DMS 273 (cell line): ENCODE data around the gene TBC1D10B.

Experiments
- DNase-seq: peaks from one replicate; lab custom pipeline; 2025; ENCODE audit not compliant: unreplicated experiment; lab: John Stamatoyannopoulos, UW

TBC1D10B gene

DNA sequence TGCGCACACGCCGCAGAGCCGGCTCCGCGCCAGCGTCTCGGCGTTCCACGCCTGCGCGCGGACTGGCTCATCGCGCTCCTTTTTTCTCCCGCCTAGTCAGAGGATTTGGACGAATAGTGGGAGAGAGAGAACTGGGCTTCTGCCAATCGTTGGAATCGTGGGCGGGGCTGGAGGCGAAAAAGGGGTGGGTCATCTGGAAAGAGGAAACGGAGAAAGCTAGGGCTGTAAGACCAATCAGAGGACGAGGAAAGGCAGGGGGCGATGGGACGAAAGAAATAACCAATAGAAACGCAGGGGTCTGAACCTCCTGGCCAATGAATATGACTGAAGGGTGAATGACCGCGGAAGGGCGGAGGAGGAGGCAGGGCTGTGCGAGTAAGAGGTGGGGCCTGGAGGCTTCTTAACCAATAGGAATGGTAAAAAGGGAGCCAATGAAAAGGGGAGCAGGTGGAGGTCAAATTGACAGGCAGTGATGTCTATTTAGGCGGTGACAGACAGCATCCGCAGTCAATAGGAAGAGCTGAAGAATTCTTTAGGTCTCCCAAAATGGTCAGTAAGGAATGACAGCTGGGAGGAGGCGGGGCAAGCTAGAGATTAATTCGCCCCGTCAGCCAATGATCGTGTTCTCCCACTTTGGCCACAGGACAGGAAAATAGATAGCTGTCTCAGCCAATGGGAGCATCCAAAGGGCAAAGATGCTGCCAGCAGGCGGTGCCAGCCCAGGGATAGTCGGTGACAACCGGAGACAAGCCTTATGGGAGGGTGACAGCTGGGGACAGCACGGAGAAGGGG lies at the start of gene TBC1D10B:
TBC1D10B (minus strand) TSS at position 39 of the 792 bp plus-strand sequence. CDS start 311 bp downstream, outside the sequence.
- peak; percentile 100 for DNase-seq

DNA sequence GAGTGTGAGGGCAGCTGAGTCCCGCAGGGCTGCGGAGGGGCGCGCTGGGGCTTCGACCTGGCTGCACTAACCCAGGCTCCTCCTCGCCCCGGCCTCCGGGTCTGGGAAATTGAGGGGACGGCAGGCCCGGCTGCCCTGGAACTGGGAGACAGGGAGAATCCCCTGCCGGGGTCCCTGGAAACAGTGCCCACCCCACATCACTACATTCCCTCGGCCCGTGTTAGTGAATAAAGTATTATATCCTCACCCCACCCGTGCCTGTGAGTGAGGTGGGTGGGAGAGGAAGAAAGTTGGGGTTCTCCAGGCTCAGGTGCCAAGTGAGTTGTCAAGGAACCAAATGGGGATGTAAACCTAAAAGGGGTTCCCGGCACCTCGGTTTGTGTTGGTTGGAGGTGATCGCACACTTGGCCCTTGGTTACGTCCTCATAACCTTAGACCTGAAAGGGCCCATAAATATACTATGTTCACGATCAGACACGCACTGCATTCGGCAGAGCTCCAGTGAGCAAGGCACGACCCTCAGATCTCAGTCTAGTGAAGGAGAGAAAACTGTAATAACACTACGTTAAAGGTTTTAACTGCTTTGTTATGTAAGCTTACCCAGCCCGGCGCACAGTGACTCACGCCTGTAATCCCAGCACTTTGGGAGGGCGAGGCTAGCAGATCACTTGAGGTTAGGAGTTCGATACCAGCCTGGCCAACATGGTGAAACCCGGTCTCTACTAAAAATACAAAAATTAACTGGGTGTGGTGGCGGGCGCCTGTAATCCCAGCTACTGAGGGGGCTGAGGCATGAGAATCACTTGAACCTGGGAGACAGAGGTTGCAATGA lies 48.3 kb upstream of the TBC1D10B start:
- no peak for DNase-seq

GRCh38 chr16:30417529-30418349 lies 47.4 kb upstream of the TBC1D10B start:
- DNase-seq, result peak; percentile 99

DNA sequence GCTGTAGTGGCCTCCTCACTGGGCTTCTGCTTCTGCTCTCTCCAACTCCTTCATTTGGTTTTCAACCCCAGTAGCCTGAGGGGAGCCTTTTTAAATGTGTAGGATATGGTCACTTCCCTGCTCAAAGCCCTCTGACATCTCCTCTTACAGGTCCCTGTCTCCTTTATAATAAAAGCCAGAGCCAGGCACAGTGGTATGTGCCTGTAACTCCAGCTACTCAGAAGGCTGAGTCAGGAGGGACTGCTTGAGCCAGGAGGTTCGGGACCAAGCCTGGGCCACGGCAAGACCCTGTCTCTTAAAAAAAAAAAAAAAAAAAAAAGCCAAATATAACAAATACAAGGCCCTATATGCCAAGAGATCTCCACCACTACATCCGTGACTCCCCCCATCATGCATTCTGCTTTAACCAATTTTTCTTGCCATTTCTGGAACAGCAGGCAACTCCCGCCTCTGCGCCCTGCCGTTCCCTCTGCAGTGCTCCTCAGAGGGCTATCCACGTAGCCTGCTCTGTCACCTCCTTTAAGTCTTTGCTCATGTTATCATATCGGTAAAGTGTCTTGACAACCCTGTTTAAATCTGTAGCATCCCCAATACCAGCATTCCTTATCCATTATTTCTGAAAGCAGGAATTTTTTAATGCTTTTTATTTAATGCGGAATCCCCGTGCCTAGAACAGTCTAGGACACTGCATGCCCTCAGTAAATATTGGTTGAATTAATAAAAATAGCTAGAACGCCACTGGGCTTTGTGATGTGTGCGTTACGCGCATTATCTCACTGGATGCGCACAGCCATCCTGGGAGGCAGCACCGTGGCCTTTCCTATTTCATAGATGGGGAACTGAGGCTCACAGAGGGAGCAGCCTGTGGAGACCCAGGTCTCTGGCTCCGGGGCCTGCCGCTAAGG lies 46.6 kb upstream of the TBC1D10B start:
- DNase-seq, result no peak

GRCh38 chr16:30416047-30416603 lies 45.8 kb upstream of the TBC1D10B start:
- no peak for DNase-seq

DNA sequence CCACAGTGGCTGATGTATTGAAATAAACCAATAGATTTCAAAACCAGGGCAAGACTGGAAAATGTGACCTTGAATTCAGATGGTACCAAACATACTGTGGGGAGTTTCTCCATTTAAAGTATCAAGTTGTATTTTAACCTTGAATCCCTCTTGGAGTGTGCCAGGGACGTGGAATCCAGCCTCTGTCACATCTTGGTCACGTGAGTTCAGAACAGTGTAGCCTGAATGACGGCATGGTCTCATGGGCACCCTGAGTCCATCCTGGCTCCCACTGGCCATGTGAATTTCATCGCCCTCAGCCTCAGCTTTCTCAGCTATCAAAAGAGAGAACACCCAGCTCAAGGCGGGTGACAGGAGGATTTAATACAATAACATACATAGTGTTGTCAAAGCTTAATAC lies 43.9 kb upstream of the TBC1D10B start:
- no peak for DNase-seq

GRCh38 chr16:30413112-30413806 lies 43.0 kb upstream of the TBC1D10B start:
- DNase-seq, result no peak

- DNase-seq, result peak; percentile 96
Observed at GRCh38 chr16:30409125-30410060, 39.1 kb upstream of the TBC1D10B start.

- peak; percentile 73 for DNase-seq
Observed at GRCh38 chr16:30407804-30408534, 37.7 kb upstream of the TBC1D10B start.

DNA sequence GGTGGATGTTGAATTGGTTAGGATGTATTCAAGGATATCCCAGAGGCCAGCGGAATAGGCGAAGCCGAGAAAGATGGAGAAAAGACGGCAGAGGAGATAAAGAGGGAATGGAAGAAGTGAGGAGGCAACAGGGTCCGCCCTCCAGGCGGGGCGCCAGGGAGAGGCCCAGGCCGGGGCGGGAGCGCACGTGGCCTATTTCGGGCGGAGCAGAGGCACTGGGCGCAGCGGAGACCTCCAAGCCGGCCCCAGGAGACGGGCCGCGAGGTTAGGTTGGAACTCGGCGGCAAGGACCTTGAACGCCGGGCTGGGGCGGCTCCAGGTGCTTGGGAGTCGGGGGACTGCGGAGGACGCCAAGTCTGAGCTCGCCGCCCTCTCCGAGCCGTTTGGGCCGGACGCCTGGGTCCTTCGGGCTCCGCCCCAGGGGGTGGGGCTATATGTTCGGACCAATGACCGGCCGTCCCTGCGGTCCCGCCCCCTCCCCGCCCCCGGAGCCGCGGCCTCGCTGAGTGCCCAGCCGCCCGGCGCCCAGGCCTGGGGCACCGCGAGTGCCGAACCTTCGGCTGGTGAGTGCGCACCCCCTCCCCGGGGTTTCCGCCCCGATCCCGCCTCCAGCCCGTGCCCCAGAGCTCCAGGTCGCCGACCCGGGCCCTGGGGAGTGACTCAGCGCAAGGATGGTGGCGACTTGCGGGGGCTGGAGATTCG lies 37.0 kb upstream of the TBC1D10B start, which contains the start of gene ZNF771:
ZNF771 (plus strand) TSS at position 505 of the 702 bp plus-strand sequence. CDS start 448 bp downstream, outside the sequence.
- peak; percentile 97 for DNase-seq

DNA sequence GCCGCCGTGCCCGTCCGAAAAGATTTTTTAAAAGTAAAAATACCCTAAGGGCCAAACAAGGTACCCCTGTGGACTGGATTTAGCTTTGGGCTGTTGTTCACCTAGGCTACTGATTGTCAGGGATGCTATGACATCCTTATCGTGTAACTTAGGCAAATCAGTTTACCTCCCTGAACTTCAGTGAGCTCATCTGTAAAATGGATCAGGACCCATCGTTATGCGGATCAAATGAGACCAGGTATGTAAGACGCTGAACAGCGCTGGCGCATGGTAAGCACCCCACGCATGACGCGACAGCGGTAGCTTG lies 36.5 kb upstream of the TBC1D10B start:
- DNase-seq, result no peak

- no peak for DNase-seq
Observed at GRCh38 chr16:30401768-30402425, 31.6 kb upstream of the TBC1D10B start.

DNA sequence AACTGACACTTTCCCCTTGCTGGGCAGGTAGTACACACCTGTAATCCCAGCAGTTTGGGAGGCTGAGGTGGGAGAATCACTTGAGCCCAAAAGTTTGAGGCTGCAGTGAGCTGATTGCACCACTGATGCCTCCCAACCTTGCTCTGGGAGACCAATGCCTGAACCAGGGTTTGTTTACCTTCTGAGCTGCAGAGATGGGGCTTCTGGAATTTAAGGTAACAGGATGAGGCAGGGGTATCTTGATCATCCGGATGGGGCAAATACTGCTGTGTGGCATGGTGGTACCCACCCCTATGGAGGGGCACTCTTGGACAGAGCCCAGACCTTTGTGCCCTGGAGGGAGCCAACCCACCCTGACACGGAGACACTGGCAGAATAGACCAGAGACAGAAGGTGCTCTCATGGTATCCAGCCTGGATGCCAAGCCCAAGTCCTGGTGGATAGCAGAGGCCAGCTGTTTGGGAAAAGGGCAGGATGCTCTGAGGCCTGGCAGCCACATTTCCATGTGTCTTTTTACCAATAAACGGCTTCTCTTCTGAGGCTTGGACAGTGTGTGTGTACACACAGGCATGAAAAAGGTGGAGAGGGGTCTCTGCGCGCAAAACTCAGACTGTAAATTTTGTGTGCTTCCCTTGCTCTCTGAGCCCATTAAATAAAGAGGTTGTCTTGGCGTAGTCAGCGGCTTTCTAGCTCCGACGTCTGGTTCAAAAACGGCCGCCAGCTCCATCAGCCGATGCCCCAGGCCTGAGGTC lies 29.3 kb upstream of the TBC1D10B start:
- DNase-seq, result peak; percentile 75

GRCh38 chr16:30398661-30399434 lies 28.6 kb upstream of the TBC1D10B start:
- DNase-seq, result no peak
